GM21360 (cell line): Measurements from ENCODE around the gene CYP3A5.
"Not testable (repeated sequence)": the region's sequence is repeated elsewhere in the genome, so short reads cannot be mapped to it uniquely, and the experiment has no call there.

Experiments used
- ATAC-seq: cut with Tn5 transposase; IDR thresholded peaks from one replicate; pipeline ENCODE4 v1.9.1; 2021; ENCODE audit warnings: mild to moderate bottlenecking, moderate library complexity; ENCODE audit not compliant: unreplicated experiment

Gene CYP3A5

DNA sequence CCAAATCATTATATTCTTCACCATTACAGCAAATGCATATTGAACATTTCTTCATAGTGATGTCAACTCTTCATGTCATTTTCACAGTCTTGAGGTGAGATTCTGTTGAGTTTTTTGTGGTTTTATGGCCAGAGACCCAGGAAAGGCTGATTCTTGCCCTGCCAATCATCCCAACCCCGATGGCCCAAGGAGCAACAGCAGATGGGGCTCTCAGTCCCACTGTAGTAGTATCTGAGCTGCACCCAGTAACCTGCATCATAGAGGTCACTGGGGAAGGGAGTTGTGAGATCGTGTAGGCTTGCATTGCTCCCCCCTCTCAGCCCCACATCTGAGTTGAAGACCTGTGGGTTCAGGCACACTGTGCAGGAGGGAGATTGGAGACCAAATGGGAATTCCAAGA, 36.3 kb downstream of the CYP3A5 start:
- no peak for ATAC-seq

DNA sequence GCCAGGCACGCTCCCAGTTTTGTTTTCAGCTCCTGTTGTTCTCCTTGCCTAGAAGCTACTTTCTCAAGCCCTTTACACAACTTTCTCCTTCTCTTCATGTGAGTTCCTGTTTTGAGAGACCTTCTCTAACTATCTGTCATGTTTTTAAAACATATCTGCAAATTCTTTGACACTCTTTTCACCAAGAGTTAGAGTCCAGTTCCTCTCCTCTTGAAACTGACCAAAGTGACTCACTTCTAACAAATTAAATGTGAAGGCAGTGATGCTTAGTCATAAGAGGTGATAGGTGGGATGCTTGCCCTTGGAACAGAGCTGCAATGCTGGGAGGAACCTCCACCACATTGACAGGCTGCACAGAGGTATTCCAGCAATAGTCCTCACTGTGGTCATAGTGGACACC, 37.8 kb downstream of the CYP3A5 start:
- ATAC-seq: no peak

DNA sequence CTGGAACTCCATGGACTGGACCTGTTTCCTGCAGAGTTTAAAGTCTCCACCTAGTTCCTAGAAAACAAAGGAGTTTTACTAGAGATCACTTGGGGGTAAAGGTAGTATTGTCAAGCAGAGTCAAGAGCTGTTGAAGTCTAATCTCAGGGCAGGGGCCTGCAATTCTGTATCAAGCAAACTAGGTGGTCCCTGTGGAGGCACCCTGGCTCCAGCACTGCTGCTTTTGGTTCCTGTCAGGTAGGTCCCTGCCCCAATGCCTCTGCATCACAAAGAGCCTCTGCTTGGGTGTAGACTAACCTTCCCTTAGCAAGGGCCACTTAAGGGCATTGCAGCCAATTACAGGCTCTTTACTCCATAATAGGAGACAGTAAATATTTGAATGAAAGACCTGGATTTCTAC, 40.5 kb downstream of the CYP3A5 start:
- no peak for ATAC-seq

DNA sequence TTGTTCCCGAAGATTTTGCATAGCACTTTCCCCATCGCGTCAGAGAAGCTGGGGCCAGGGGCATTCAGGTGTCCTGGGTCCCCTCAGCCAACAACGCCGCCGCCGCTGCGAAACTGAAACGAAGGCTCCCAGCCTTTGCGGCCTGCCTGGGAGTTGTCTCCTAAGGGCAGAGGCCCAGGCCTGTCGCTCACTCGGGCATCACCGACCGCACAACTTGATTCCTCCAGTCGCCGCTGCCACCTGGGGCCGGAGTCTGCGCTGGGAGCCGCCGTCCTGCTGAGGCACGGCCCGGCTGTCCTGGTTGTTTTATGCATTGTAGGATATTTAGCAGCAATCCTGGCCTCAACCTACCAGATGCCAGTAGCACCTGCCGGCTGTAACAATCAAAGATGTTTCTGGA, 41.1 kb downstream of the CYP3A5 start:
- no peak for ATAC-seq

DNA sequence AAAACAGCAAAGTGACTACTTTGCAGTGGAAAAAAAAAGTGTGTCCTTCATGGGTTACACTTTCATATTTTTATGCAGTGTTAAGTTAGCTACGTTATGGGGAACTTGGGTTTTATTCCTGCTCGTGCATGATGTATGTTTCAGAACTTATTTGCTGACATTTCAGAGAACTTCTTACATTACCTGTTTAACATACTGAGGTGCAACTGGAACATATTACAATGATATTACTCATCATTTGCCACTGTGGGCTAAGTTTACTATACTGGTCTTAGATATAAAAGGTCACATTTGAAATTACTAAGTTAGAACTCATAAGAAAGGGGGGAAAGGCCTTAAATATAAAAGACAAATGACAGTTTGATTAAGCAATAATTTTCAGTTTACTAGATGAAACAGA, 42.4 kb downstream of the CYP3A5 start:
- not testable (repeated sequence) for ATAC-seq

DNA sequence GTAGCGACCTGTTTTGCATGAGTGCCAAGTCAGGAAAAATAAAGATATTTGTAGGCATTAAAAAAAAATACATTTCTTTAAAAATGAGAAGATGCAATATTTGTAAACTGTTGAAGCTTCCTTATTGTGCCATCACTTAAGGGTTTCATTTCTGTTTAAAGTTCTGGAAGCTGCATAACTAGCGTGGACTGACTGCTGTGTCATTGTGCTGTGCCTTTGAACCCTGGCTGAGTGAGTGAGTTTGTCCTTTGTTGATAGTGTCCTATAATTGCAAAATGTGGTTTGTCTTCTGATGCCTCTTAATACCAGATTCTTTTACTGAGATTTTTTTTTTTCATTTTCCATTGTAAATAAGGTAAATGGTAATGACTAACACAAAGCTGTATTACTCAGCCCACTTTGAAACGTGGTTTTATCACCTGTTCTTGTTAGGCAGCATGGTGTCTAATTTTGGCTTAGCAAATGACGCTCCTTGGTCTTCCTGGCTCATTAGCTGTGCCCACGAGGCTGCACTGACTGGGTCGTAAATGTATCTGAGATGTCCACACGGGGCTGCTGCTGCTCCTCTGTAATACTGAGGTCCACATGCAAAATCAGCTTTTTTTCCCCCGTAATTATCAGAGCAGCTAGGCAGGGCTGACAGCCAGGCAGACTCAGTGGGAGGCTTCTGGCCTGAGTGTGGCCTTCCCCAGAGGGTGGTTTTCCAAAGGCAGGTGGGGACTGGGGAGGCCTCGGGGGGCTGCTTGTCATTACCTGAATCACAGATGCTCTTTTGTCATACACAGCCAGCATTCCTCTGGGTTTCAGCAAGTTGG, 48.3 kb downstream of the CYP3A5 start:
- no peak for ATAC-seq

DNA sequence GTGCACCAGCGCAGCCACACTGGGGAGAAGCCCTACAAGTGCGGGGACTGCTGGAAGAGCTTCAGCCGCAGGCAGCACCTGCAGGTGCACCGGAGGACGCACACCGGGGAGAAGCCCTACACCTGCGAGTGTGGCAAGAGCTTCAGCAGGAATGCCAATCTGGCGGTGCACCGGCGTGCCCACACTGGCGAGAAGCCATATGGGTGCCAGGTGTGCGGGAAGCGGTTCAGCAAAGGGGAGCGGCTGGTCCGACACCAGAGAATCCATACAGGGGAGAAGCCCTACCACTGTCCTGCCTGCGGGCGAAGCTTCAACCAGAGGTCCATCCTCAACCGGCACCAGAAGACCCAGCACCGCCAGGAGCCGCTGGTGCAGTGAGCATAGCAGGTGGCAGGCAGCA, 50.2 kb downstream of the CYP3A5 start:
- ATAC-seq: no peak

DNA sequence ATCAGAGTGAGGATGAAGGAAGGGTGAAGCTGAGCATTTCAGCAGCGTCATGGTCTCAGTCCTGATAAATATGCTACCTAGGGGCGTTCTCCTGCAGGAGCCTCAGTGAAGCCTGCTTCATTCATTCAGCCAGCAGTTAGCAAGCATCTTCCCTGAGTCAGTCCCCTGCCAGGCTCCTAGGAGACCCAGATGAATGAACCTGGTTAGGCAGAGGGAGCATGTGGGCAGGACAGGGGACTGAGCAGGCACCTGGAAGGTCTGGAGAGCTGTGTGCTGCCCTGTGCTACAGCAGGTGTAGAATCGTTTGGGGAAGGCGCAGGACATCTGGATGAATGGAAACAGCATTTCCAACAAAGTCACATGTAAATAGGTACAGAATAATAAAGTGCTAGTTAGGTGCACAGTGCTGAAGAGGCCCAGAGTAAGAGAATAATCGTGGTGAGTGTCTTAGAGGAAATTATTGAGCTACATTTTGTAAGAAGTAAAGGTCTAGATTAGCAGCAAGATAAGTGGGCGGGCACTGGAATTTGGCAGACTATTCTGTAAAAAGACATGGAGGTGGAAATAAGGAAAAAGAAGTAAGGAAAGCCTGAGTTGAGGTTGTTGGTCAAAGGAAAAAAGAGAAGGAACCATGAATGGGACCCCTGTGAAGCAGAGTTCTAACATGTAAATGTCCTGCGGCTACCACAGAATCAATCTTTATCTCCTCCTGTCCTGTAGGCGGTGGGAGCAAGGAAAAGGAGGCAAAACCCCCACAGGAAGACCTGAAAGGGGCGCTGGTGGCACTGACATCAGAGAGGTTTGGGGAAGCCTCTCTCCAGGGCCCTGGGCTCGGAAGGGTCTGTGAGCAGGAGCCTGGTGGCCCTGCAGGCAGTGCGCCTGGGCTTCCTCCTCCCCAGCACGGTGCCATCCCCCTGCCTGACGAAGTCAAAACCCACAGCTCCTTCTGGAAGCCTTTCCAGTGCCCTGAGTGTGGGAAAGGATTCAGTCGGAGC, 51.0 kb downstream of the CYP3A5 start:
- no peak for ATAC-seq

DNA sequence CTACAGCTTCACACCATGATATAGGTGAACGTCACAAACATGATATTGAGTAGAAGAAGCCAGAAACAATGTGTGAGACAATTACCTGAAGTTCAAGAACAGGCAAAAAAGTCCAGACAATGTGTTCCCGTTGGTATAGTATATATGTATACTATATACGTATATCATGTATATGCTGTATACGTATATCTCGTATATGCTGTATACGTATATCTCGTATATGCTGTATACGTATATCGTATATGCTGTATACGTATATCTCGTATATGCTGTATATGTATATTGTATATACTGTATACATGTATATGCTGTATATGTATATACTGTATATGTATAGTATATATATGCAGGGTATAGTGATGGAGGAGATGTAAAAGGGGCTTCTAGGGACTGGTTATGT, 52.3 kb downstream of the CYP3A5 start:
- no peak for ATAC-seq

DNA sequence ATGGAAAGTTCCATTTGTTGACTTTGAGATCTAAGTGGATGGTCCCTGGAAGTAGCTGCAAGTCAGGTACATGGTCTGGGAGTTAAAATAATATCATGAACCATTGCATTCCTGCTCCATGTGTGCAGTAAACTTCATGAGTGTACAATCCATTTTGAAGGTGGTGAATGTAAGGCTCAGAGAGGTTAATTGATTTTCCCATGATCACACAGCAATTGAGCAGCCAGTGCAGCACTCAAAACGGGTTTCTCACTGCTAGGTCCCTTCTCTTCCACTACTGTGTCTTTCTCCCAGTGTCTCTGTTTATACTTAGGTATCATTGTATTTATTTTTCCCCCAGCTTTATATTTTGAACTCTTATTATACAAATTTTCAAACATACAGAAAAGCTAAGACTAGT, 53.1 kb downstream of the CYP3A5 start:
- ATAC-seq: no peak

DNA sequence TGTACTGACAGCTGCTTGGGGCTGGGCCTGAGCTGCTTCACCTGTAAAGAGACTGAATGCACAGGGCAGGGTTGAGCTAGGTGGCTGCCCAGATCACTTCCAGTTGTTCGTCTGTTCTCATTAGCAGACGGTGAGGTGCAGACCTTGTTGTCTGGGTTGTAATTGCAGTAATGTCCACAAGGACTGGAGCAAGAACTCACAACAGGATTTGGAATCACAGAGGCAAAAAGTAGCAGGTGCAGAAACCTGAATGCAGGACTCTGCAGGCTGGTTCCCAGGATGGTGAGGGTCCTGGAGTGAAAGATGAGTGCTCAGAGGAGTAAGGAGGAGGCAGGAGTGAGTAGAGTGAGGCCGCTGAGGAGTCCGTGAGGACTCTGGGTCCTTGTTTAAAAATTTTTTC, 53.8 kb downstream of the CYP3A5 start:
- ATAC-seq: no peak

DNA sequence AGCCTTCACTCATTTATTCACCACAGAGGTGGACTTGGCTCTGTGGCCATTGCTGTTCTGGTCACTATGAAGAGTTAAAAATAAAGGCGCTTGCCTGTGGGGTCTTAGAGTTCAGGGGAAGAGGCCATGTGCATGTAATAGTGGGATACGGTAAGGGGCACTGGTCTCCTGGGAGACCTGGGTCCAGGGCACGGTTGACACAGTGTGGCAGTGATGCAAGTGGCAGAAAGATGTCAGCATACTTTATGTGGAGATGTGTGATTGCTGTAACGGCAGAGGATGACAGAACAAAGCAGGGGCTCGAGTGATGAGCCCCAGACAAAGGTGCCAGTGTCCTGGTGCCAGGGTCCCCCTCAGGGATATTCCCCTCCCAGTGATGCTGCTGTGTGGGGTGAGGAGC, 54.5 kb downstream of the CYP3A5 start:
- ATAC-seq: no peak

DNA sequence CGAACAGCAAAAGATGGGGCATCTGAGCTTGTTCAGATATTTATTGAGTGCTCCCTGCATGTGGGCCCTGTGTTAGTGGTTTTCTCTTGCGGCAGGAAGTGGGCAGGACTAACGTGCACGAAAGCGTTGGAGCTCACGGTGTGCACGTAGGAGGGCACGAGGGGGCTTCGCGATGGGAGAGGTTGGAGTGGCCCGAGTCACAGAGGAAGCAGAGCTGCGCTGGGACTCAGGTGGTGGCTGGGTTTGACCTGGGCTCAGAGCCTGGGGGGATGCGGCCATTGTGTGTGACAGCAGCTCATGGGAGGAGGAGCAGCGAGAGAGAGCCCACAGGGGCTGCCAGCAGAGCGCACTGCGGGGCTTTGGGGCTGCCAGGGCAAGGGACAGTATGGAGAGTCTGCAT, 55.3 kb downstream of the CYP3A5 start:
- no peak for ATAC-seq

DNA sequence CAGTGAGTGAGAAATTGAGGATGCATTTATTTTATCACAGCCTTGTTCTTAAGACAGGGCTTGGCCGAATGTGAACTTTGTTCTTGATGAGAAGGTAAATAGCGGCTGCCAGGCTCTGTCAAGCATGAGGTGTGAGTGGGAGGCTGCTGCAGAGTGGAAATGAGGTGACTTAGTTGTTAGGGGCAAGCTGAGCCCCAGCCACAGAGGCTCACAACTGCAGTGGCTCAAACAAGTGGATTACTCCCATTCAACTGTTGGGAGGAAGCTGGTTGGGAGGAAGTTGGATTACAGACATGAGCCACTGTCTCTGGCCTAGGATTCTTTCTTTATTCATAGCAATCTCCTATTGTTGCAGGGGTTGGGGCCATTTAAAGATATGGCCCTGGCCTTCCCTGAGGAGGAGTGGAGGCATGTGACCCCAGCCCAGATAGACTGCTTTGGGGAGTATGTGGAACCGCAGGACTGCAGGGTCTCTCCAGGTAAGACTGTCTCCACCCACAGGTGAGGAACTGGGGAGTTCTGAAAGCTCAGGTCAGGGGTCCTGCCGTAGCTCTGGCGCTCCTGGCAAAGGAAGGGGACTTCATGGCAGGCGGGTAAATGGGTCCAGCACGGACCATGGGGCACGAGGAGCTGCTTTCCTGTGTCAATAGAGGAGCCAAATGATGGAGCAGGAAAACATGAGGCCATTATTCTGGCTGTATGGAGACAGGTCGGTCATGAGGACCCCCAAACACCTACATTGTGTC, 55.9 kb downstream of the CYP3A5 start:
- no peak for ATAC-seq

DNA sequence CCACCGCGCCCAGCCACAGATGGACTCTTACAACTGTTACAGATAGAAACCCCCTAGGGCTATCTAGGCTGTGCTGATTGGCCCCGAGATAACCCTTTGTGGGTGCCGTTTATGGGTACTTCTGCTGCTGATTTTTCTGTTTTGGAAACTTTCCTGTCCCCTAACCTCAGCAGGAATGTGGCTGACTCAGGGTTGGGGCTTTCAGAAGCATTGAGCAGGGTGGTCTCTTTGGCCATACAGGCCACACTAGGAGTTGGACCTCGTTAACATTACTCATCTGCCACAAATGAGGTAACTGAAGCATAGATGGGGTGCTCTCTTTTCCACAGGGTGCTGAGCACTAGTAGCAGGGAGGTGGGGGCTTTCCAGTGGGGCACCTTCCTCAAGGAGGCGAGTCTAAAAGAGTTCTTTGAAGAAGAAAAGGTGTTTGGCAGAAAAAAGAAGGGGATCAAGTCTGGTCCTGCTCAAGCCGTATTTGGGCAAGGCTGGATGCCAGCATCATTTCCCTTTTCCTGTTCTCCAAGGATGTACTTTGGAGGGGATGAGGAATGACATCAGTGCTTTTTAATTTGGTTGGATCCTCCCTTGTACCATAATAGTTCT, 56.6 kb downstream of the CYP3A5 start:
- no peak for ATAC-seq

DNA sequence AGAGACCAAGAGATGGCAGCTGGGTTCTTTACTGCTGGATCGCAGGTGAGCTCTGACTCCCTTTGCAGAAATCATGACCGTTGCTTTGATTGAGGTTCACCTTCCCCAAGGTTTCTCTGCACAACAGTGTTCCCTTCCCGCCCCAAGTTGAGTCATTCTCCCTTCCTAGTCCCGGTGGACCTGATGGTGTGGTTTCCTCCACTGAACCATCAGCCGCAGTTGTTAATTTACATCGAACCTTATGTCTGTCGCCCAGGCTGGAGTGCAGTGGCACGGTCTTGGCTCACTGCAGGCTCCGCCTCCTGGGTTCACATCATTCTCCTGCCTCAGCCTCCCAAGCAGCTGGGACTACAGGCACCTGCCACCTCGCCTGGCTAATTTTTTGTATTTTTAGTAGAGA, 57.2 kb downstream of the CYP3A5 start:
- no peak for ATAC-seq

DNA sequence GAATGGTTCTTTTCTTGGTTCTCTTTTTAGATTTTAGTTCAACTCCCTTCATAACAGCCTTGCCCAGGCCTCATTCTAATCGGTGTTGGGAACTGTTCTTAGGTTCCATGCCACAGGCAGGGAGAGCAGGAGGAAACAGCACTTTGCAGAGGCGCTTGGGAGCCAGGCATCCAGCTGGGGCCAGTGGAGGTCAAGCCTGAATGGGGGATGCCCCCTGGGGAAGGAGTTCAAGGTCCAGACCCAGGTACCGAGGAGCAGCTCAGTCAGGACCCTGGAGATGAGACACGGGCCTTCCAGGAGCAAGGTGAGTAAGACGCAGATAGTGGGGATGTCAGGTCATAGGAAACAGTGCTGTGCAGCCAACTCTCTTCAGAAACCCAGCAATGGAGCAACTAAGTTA, 58.5 kb downstream of the CYP3A5 start:
- ATAC-seq: no peak

DNA sequence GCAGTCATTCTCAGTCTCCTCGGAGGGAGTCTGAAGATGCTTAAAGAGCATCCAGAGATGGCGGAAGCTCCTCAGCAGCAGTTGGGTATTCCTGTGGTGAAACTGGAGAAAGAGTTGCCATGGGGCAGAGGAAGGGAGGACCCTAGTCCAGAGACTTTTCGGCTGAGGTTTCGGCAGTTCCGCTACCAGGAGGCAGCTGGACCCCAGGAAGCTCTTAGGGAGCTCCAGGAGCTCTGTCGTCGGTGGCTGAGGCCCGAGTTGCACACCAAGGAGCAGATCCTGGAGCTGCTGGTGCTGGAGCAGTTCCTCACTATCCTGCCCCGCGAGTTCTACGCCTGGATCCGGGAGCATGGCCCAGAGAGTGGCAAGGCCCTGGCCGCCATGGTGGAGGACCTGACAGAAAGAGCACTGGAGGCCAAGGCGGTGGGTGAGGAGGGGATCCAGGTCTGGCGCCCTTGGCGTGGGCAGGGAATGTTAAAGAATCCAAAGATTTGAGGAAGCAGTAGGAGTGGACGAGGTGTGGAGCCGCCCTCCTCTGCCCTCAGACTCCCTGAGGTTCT, 60.1 kb downstream of the CYP3A5 start:
- ATAC-seq: no peak

DNA sequence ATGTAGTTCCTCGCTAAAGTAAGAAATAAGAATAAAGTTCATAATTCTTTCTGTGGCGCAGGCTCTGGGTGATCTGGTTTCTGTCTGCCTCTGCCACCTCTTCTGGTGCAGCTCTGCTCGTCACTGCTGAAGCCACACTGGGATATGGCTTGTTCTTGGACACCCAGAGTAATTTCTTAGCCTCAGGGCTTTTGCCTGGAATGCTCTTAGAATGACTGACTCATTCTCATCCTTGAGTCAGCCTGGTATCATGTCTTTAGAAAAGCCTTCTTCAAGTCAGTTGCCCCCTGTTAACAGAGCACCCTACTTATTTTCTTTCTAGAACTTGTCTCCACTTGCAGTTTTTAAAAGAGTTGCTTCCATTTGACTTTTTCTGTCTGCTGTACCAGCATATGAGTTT, 61.1 kb downstream of the CYP3A5 start:
- ATAC-seq: no peak

DNA sequence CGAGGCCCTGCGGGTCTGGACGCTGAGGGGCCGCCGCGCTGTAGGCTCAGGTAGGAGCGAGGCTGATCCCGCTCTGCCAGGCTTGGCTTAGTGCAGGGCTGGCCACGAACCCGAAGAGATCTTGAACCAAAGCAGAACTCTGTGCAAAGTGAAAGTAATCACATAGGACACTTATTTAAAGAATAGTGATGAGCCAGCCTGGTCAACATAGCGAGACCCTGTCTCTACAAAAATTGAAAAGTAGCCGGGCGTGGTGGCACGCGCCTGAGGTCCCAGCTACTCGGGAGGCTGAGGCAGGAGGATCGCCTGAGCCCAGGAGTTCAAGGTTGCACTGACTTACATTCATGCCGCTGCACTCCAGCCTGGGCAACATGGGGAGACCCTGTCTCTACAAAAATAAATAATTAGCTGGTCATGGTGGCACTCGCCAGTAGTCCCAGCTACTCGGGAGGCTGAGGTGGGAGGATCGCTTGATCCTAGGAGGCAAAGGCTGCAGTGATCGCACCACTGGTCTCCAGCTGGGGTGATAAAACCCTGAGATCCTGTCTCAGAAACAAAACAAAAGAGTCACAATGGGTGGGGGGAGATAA, 62.5 kb downstream of the CYP3A5 start:
- no peak for ATAC-seq
